Stimulated activated CD4-positive, alpha-beta T cell treated with anti-CD3 and anti-CD28 coated beads, Interleukin-2, amount 100 ng/mL, for 24 hours (primary cell): Measurements from ENCODE around the gene LRP1B.
"Not testable (repeated sequence)": the region's sequence is repeated elsewhere in the genome, so short reads cannot be mapped to it uniquely, and the experiment has no call there.

Experiments used
- DNase-seq, 2 donors: peaks; one replicate each; pipeline ENCODE4 v3.0.0-alpha.2; 2020

LRP1B gene

GRCh38 chr2:140964324-140964723 is 1166.5 kb downstream of the LRP1B start:
- not testable (repeated sequence) for DNase-seq

- no peak for DNase-seq
These were observed 1180.9 kb downstream of the LRP1B start for GRCh38 chr2:140949932-140950331.

DNA sequence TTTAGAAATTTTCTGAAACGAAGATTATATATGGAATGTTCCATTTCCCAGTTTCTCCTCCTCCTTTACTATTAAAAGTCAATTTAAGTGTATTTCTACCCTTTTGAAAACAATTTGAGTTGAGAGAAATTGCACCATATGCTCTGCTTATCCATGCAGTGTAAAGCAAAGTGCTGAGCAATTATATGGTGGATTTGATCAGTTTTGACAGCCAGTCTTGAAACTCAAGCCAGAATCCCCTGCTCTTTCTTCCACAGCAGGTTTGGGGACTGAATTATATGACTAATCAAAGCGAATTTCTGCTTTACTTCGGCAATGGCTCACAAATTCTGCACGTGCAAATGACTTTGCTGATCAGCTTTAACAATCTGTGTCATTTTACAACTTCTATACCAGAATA is 1183.6 kb downstream of the LRP1B start:
- no peak for DNase-seq

- DNase-seq = no peak
These were observed 1186.9 kb downstream of the LRP1B start for GRCh38 chr2:140943867-140944266.

DNA sequence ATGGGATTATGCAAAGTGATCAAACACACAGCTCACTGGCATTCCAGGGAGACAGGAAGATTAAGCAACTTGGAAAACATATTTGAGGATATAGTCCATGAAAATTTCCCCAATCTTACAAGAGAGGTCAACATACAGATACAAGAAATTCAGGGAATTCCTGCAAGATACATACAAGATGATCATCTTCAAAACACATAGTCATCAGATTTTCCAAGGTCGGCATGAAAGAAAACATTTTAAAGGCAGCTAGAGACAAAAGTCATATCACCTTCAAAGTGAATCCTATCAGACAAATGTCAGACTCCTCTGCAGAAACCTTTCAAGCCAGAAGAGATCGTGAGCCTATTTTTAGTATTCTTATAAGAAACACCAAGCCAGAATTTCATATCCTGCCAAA is 1188.5 kb downstream of the LRP1B start:
- DNase-seq = no peak

DNA sequence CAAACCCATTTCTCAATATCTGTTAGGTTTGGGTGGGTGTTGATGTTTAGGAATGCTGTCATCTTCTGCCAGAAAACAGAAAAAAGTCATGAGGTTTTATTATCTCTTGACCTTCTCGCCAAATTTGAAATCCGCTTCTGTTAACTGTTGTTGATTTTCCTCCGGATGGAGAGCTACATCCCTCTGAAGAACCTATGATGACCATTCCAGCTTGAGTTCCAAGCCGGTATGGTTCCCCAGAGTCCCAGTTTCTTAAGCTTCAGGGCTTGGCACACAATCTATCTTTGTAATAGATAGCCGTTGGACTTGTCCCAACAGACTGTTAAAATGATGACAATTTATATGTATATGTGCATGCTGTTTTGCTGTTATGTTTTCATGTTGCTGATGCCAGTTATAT is 1201.0 kb downstream of the LRP1B start:
- DNase-seq = no peak

- no peak for DNase-seq
These were observed 1212.4 kb downstream of the LRP1B start for GRCh38 chr2:140918426-140918825.

- no peak for DNase-seq
These were observed 1214.4 kb downstream of the LRP1B start for GRCh38 chr2:140916410-140916809.

DNA sequence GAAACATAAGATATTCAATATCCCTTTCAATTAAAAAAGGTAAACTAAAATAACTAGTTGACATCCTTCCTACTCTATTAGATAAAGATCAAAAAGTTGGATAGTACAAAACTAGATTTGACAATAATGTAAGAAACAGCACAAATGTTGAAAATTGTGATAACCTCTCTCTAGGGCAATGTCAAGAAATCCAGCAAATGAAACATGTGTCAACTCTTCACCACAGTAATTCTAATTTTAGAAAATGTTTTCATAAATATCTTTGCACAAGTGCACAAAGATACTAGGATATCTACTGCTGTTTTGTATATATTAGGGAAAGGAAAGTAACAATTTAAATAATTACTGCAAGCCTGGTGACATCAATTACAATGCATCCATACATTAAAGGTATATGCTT is 1220.1 kb downstream of the LRP1B start:
- no peak for DNase-seq

GRCh38 chr2:140905083-140905781 is 1225.6 kb downstream of the LRP1B start:
- no peak for DNase-seq

DNA sequence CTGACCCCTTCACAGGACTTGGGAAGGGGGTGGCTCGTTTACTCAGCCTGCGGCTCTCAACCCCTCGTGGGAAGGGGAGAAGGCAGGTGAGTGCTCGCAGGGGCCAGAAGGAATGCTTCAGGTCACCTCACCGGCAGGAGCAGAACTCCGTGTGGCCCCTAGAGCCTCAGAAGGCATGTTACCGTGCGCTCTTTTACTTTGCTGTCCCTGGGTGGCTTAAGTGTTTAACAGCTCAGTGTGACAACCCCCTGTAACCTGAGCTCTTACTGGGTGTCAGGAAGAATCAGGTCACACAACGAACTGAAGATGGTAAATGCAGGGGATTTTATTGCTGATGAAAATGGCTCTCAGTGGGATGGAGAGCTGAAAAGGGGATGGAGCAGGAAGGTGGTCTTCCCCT is 1235.4 kb downstream of the LRP1B start:
- DNase-seq = no peak

DNA sequence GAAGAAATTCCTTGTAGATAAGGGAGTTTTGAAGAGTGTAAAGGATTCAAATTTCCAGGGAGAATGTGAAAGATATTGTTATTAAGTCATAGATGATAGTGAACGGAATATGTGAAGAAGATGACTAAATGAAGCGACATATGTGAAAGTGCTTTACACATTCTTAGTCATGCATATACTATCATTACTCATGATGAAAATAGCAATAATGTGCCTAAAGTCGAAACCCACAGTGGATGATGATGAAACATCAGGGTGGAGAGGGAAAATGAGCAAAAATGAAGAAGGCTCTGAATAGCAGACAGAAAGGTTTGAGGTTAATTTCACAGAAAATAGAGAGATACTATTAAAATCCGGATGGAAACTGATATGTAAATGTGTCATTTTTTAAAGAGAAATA is 1237.1 kb downstream of the LRP1B start:
- no peak for DNase-seq

DNA sequence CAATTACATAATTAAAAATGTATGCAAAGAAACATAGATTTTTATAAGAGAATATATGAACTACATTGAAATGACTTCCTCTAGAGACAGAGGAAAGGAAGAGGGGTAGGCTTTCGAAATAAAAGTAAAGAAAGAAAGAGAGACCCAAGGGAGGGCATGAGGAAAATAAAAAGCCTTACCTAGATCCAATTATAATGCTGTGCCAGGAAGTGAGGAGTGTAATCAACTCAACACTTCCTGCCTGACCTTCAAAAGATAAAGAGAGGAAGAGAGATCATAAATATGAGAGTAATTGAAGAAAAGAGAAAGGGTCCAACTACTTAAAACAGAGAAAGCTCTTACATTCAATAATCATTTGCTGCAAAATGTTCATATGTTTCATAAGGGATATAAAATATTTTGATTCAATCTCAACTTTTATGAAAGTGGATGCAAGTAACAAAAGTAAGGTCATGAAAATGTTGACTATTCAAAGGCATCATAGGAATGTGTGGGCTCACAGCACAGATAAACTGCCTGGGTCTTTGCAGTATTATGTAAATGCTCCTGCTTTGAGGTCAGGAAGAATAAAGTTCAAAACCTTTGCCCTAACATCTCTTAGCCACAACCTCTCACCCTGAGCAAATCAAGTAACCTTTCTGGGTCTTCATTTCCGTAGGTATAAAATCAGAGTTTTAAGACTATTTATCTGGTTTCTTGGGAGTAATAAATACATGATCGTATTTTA is 1237.7 kb downstream of the LRP1B start:
- no peak for DNase-seq

DNA sequence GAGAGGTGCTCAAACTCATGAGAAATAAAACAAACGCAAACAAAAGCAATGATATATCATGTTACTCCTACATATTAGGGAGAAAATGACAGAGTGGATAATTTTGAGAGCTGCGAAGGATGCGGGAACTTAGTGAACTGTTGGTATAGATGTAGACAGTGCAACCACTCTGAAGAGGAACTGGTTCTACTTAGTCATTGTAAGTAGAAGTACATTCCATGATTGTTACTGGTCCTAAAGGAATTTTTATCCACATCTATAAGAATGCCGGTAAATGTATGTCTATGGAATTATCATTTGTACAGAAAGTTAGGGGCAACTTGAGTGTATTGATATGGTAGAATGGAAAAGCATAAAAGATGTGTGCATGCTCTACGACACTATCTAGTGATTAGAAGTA is 1238.4 kb downstream of the LRP1B start:
- no peak for DNase-seq

- DNase-seq = no peak
These were observed 1239.1 kb downstream of the LRP1B start for GRCh38 chr2:140891614-140892212.

- no peak for DNase-seq
These were observed 1247.9 kb downstream of the LRP1B start for GRCh38 chr2:140882671-140883620.

- DNase-seq = no peak
These were observed 1250.2 kb downstream of the LRP1B start for GRCh38 chr2:140880573-140880972.

DNA sequence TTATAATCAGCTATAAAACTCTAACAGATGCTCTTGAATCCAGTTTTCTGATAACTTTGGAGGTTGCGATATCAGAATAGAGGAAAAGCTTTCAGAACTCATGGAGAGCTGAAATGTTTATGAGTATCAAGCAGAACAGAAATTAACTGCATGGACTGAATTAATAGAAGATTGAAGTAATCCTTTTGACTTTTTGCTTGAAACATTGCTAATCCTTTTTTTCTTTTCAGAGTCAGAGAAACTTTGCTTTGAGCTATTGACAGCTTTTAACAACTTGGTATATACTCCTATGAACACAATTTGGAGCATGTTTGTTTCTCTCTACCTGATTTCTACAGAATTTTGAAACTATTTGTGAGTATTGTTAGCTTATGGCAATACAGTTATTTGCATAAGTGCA is 1254.8 kb downstream of the LRP1B start:
- DNase-seq = no peak

DNA sequence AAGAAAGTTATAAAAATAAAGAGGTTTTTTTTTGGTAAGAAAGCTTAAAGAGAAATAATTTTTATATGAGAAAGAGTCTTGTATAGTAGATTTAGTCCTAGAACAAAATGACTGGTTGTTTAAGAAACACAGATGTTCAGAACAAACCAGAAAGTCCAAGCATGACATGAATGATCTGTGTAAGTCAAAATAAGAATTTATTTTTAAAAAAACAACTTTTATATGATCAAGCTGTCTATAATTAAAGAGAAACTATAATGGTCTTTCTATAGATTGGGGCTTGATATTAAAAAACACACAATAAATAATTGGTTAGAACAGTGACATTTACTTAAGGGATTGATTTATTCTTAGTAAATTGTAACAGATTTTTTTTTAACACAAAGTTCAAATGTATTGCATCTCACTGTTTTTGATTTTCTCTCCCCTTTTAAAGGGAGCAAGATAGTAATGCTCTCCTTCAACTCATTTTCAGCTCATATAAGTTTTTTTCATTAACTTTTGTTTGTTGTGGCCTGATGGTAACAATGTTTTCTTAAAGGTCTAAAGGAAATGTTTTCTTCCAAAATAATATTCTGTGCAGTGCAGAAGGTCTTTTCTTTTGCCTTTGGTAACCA is 1256.8 kb downstream of the LRP1B start:
- no peak for DNase-seq

DNA sequence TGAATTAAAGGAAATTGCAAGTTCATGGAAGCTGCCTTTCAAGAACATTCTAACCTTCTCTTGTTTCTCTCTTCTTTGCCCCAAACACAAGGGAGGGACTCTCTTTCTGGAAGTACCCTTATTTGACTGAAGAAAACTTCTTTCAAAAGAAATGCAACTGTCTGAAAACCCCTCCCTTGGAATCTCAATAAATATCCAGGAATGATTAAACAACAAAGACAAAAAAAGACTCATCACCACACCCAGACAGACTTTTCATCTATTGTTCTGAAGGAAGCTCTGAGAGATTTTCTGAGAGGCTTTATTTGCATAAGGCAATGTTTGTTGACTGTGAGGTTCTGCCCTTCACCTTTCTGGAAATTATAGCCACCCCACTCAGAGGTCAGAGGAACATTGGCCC is 1260.9 kb downstream of the LRP1B start:
- no peak for DNase-seq

GRCh38 chr2:140869107-140869506 is 1261.7 kb downstream of the LRP1B start:
- DNase-seq = no peak

- DNase-seq = no peak
These were observed 1265.0 kb downstream of the LRP1B start for GRCh38 chr2:140865837-140866236.

DNA sequence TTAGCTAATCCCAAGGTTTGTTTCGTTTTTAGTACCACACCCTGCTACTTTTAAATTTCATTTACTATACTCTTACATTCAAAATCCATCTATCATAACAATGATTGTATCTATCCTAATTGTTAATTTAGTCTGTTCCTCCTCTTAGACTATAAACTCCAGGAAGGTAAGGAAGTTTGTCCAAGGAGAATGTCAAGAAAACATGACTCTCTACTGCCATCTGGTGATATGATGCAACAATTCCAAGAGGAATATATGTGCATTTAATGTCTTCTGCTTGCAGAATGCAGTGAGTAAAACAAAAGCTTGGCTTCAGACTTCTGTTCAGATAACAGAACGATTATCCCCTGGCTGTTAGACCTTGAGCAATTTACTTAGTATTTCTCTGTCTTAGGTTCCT is 1267.1 kb downstream of the LRP1B start:
- no peak for DNase-seq
